ENCODE measurements around the gene KDM5A.
"Not testable (repeated sequence)": the region's sequence is repeated elsewhere in the genome, so short reads cannot be mapped to it uniquely, and the experiment has no call there.

KDM5A gene

GRCh38 chr12:356276-356988, 32.7 kb downstream of the KDM5A start:
- DNase-seq (ENCODE audit: extremely low read depth, low read depth): peak; percentile 16
- no peak for TF ChIP-seq CTCF (IDR thresholded peaks at IDR 0.05; ENCODE audit: low read depth, low read length)

GRCh38 chr12:351197-351596, 37.9 kb downstream of the KDM5A start:
- DNase-seq (ENCODE audit: extremely low read depth, low read depth): not testable (repeated sequence)

- DNase-seq (ENCODE audit: extremely low read depth, low read depth): not testable (repeated sequence)
Observed at GRCh38 chr12:349625-350024, 39.5 kb downstream of the KDM5A start.

- DNase-seq (ENCODE audit: extremely low read depth, low read depth): not testable (repeated sequence)
Observed at GRCh38 chr12:343036-343435, 46.1 kb downstream of the KDM5A start.

- no peak for DNase-seq (ENCODE audit: extremely low read depth, low read depth)
- no peak for TF ChIP-seq CTCF (IDR thresholded peaks at IDR 0.05; ENCODE audit: low read depth, low read length)
Observed at GRCh38 chr12:337039-337438, 52.1 kb downstream of the KDM5A start.

GRCh38 chr12:334125-334524, 55.0 kb downstream of the KDM5A start:
- DNase-seq (ENCODE audit: extremely low read depth, low read depth): no peak
- TF ChIP-seq CTCF (IDR thresholded peaks at IDR 0.05; ENCODE audit: low read depth, low read length): no peak

GRCh38 chr12:332581-333205, 56.4 kb downstream of the KDM5A start:
- DNase-seq (ENCODE audit: extremely low read depth, low read depth): no peak
- no peak for TF ChIP-seq CTCF (IDR thresholded peaks at IDR 0.05; ENCODE audit: low read depth, low read length)

GRCh38 chr12:331287-331686, 57.8 kb downstream of the KDM5A start:
- TF ChIP-seq CTCF (IDR thresholded peaks at IDR 0.05; ENCODE audit: low read depth, low read length): no peak
- DNase-seq (ENCODE audit: extremely low read depth, low read depth): no peak

- no peak for DNase-seq (ENCODE audit: extremely low read depth, low read depth)
- no peak for TF ChIP-seq CTCF (IDR thresholded peaks at IDR 0.05; ENCODE audit: low read depth, low read length)
Observed at GRCh38 chr12:325906-326305, 63.2 kb downstream of the KDM5A start.

Measured in AG09319 (cell line).